ENCODE measurements around the gene ARHGAP24.

DNA sequence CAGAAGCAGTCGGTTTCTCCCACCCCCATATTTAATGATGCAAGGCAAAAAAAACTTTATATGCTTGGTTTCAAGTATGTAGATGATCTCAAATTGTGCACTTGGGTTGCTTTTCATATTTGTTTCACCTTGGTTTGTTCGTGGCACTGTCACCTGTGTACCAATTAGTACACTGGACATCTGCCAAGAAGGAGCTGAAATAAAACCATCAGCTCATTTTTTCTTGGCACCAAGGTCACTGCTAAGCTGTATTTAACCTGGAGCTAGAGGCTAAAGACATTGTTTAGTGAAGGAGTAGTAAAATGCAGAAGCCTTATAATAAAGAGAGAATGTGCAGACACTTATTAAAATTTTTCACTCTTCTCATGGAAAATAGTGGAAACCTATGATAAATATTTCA is 430.8 kb downstream of the ARHGAP24 start:
- TF ChIP-seq, protein P1, sequence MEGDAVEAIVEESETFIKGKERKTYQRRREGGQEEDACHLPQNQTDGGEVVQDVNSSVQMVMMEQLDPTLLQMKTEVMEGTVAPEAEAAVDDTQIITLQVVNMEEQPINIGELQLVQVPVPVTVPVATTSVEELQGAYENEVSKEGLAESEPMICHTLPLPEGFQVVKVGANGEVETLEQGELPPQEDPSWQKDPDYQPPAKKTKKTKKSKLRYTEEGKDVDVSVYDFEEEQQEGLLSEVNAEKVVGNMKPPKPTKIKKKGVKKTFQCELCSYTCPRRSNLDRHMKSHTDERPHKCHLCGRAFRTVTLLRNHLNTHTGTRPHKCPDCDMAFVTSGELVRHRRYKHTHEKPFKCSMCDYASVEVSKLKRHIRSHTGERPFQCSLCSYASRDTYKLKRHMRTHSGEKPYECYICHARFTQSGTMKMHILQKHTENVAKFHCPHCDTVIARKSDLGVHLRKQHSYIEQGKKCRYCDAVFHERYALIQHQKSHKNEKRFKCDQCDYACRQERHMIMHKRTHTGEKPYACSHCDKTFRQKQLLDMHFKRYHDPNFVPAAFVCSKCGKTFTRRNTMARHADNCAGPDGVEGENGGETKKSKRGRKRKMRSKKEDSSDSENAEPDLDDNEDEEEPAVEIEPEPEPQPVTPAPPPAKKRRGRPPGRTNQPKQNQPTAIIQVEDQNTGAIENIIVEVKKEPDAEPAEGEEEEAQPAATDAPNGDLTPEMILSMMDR (IDR thresholded peaks at IDR 0.05): no peak
- no peak for TF ChIP-seq POLR2A (IDR thresholded peaks at IDR 0.05)
